Measurements from ENCODE around the gene FKBP4.

GRCh38 chr12:2768224-2768961 lies 26.4 kb upstream of the FKBP4 start:
- TF ChIP-seq CTCF (IDR thresholded peaks at IDR 0.05) (no peak), EZH2 (IDR thresholded peaks at IDR 0.05; ENCODE audit: borderline replicate concordance, insufficient read depth, low read depth, low read length, poor library complexity, severe bottlenecking) (no peak)

Measured in B cell (primary cell).